KMS-11 (cell line): ENCODE results near the gene RFTN2.

Experiments
- H2AFZ ChIP-seq: fragments of 200-600 bp; sonication (generic); 2 replicates; pipeline ENCODE4 v1.6.1; 2016; ENCODE audit warnings: antibody characterized with exemption, mixed run types, low read depth
- H3K27ac ChIP-seq: fragments of 200-600 bp; sonication (generic); 2 replicates; pipeline ENCODE4 v1.6.1; 2016; ENCODE audit warnings: mild to moderate bottlenecking, mixed run types
- H3K27me3 ChIP-seq: fragments of 200-600 bp; sonication (generic); 2 replicates; pipeline ENCODE4 v1.6.1; 2017; ENCODE audit warnings: mild to moderate bottlenecking, low read depth, mixed run types, moderate library complexity; ENCODE audit not compliant: insufficient read depth
- H3K36me3 ChIP-seq: fragments of 200-600 bp; sonication (generic); 2 replicates; pipeline ENCODE4 v1.6.1; 2017; ENCODE audit warnings: mild to moderate bottlenecking, mixed run types; ENCODE audit not compliant: insufficient read depth
- H3K4me1 ChIP-seq: fragments of 200-600 bp; sonication (generic); 2 replicates; pipeline ENCODE4 v1.6.1; 2016; ENCODE audit warnings: mild to moderate bottlenecking, low read depth, mixed run types; ENCODE audit not compliant: poor library complexity, severe bottlenecking
- H3K4me2 ChIP-seq: fragments of 200-600 bp; sonication (generic); 2 replicates; pipeline ENCODE4 v1.7.0; 2016; ENCODE audit warnings: mild to moderate bottlenecking, mixed run types
- H3K4me3 ChIP-seq: fragments of 200-600 bp; sonication (generic); IDR thresholded peaks from 2 replicates; pipeline ENCODE4 v1.6.1; 2017; ENCODE audit warnings: low read depth, low read length, mixed read lengths; ENCODE audit not compliant: insufficient read depth
- H3K79me2 ChIP-seq: fragments of 200-600 bp; sonication (generic); 2 replicates; pipeline ENCODE4 v1.6.1; 2016; ENCODE audit warnings: low read depth, mixed run types; ENCODE audit not compliant: insufficient read depth
- H3K9ac ChIP-seq: fragments of 200-600 bp; sonication (generic); 2 replicates; pipeline ENCODE4 v1.6.1; 2016; ENCODE audit warnings: mild to moderate bottlenecking, mixed run types
- H4K20me1 ChIP-seq: fragments of 200-600 bp; sonication (generic); 2 replicates; pipeline ENCODE4 v1.6.1; 2016; ENCODE audit warnings: mild to moderate bottlenecking, mixed run types; ENCODE audit not compliant: insufficient read depth
- TF ChIP-seq, protein P1 (sequence below): fragments of 200-600 bp; sonication (generic); conservative IDR thresholded peaks from 2 replicates; pipeline ENCODE4 v1.6.1; 2017; ENCODE audit warnings: low read depth, mild to moderate bottlenecking, antibody characterized with exemption, low read length, moderate library complexity, mixed read lengths

RFTN2 gene

DNA sequence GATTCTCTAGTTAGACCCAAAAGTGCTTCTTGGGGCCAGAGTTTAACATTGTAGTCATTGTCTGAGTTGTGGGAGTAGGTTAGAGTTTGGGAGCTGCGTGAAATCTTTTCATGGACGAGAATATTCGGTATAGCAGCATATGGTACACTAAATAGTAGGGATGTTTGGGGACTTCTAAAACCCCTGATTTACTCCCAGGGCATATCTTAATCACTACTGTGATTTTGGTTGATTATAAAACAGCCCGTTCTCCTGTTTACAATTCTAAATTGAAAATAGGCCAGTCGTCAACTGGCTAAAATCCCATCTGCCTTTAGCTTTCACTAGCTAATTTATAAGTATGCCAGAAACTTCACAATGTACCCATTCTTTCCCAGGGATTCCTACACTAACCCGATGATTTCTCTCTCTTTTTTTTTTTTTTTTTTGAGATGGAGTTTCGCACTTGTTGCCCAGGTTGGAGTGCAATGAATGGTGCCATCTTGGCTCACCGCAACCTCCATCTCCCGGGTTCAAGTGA, 115.2 kb downstream of the RFTN2 start:
- no peak overlapping the region for H3K27ac ChIP-seq
- H3K4me1 ChIP-seq: no peaks in the 10 kb centered on the region
- H3K4me2 ChIP-seq: no peak overlapping the region
- no peaks in the 10 kb centered on the region; the same call in 1 of the 2 replicates for H3K36me3 ChIP-seq
- H3K4me3 ChIP-seq: no peak overlapping the region
- no peaks in the 10 kb centered on the region for H4K20me1 ChIP-seq
- no peaks in the 10 kb centered on the region for H3K79me2 ChIP-seq
- no peak overlapping the region for H3K9ac ChIP-seq
- H2AFZ ChIP-seq: no peak overlapping the region
- H3K27me3 ChIP-seq: no peaks in the 10 kb centered on the region
- TF ChIP-seq, protein P1, sequence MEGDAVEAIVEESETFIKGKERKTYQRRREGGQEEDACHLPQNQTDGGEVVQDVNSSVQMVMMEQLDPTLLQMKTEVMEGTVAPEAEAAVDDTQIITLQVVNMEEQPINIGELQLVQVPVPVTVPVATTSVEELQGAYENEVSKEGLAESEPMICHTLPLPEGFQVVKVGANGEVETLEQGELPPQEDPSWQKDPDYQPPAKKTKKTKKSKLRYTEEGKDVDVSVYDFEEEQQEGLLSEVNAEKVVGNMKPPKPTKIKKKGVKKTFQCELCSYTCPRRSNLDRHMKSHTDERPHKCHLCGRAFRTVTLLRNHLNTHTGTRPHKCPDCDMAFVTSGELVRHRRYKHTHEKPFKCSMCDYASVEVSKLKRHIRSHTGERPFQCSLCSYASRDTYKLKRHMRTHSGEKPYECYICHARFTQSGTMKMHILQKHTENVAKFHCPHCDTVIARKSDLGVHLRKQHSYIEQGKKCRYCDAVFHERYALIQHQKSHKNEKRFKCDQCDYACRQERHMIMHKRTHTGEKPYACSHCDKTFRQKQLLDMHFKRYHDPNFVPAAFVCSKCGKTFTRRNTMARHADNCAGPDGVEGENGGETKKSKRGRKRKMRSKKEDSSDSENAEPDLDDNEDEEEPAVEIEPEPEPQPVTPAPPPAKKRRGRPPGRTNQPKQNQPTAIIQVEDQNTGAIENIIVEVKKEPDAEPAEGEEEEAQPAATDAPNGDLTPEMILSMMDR: no peak

DNA sequence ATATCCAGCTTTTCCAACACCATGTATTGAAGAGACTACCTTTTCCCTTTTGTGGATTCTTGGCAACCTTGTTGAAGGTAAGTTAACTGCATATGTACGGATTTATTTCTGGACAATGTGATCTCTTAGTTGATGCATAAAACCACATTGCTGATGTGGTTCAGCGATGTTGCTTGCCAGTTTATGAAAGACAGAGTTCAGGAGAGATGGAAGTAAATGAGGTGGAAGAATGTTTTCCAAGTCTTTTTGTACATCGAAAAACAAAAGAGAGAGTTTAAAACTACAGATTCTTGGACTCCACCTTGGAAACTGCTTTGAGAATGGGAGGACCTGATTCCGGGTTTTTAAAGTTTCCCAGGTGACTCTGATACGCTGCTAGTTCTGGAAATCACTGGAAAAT, 115.7 kb downstream of the RFTN2 start:
- no peaks in the 10 kb centered on the region for H3K79me2 ChIP-seq
- H3K36me3 ChIP-seq: no peaks in the 10 kb centered on the region; the same call in 1 of the 2 replicates
- no peak overlapping the region for H3K9ac ChIP-seq
- TF ChIP-seq, protein P1: no peak
- H3K4me2 ChIP-seq: no peak overlapping the region
- no peak overlapping the region for H2AFZ ChIP-seq
- H4K20me1 ChIP-seq: no peaks in the 10 kb centered on the region
- H3K4me3 ChIP-seq: no peak overlapping the region
- no peak overlapping the region for H3K27ac ChIP-seq
- H3K4me1 ChIP-seq: no peaks in the 10 kb centered on the region
- no peaks in the 10 kb centered on the region for H3K27me3 ChIP-seq

DNA sequence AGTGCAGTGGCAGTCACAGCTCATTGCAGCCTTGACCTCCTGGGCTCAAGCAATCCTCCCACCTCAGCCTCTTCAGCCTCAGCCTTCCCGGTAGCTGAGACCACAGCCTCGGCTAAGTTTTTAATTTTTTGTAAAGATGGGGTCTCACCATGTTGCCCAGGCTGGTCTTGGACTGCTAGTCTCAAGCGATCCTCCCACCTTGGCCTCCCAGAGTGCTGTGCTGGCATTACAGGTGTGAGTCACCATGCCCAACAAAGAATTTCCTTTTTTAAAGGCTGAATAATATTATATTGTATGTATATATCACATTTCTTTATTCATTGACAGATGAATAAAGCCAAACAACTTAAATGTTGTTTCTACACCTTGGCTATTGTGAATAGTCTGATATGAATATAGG, 117.0 kb downstream of the RFTN2 start:
- Histone ChIP-seq H3K27ac (no peak overlapping the region), H3K79me2 (no peaks in the 10 kb centered on the region), H3K9ac (no peak overlapping the region), H2AFZ (no peak overlapping the region), H3K4me2 (no peak overlapping the region), H3K4me1 (no peaks in the 10 kb centered on the region), H3K4me3 (no peak overlapping the region), H3K36me3 (no peaks in the 10 kb centered on the region; the same call in 1 of the 2 replicates), H4K20me1 (no peaks in the 10 kb centered on the region), H3K27me3 (no peaks in the 10 kb centered on the region)
- TF ChIP-seq, protein P1: no peak

DNA sequence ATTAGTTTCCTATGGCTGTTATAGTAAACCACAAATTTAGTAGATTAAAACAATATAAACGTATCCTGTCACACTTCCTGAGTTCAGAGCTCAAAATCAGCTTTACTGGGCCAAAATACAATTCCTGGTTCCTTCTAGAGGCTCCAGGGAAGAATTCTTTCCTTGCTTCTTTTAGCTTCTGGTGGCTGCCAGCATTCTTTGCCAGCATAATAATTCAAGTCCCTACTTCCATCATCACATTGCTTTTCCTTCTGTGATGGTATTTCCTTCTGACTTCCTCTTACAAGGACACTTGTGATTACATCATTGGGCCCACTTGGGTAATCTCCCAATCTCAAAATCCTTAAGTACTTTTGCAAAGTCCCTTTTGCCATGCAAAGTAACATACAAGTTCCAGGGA, 118.9 kb downstream of the RFTN2 start:
- TF ChIP-seq, protein P1: no peak
- no peaks in the 10 kb centered on the region for H3K27me3 ChIP-seq
- no peak overlapping the region for H2AFZ ChIP-seq
- no peaks in the 10 kb centered on the region for H4K20me1 ChIP-seq
- no peaks in the 10 kb centered on the region for H3K79me2 ChIP-seq
- H3K4me2 ChIP-seq: no peak overlapping the region
- no peak overlapping the region for H3K4me3 ChIP-seq
- H3K4me1 ChIP-seq: no peaks in the 10 kb centered on the region
- H3K36me3 ChIP-seq: no peaks in the 10 kb centered on the region; the same call in 1 of the 2 replicates
- no peak overlapping the region for H3K9ac ChIP-seq
- H3K27ac ChIP-seq: no peak overlapping the region
